Measurements from ENCODE around the gene ZEB1. TPM values are rescaled to one million over a fixed set of nuclear protein-coding genes. Genes with fewer than 3 reads are reported as not detected.

The ZEB1 gene
- total and polyA plus RNA-seq, 2 donors (not counting 1 experiment from before 2014, with no cell fraction given), result 73.7 to 221 TPM

DNA sequence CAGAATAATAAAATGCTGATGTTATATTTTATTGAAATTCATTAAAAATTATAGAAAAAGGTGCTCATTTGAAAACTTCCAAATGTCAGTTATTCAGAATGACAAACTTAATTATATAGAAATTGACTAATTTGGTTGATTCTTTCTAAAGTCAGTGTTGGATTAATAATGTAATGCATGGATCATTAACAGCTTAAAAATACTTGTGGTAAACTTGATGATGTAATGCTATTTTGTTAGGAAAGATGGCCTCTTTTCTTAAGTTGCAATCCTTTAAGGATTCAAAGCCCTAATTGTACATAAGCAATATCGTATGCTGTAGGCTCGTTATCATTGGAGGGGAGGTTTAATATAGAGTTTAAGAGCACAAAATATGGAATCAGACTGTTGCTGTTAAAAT is 141.2 kb downstream of the ZEB1 start:
- no peaks in the 10 kb centered on the region for H3K4me1 ChIP-seq (ENCODE audit: control insufficient read depth, extremely low read depth, insufficient read depth, low read length)
- H3K4me2 ChIP-seq (ENCODE audit: extremely low read depth, insufficient read depth, low read length), result no peak overlapping the region
- H2AFZ ChIP-seq (ENCODE audit: low read length), result no peak overlapping the region
- peaks cover 50% of the 10 kb centered on the region for H3K79me2 ChIP-seq (ENCODE audit: control insufficient read depth, insufficient read depth, low read length)
- peak in 1 of 2 donors; percentile 15 for DNase-seq (ENCODE audit: low read depth in 2 of 2)
- H3K9me3 ChIP-seq (ENCODE audit: control insufficient read depth, insufficient read depth, low read depth, low read length), result no peaks in the 10 kb centered on the region
- H3K36me3 ChIP-seq (ENCODE audit: control insufficient read depth, insufficient read depth, low read length), result no peaks in the 10 kb centered on the region
- no peaks in the 10 kb centered on the region for H3K27me3 ChIP-seq (ENCODE audit: control insufficient read depth, insufficient read depth, low read length)
- no peak overlapping the region for H3K4me3 ChIP-seq (replicated peaks in 1 of 4; ENCODE audit: control extremely low read depth in 1 of 4, insufficient read depth in 1 of 4, low read depth in 3 of 4, low read length in 4 of 4)
- H3K27ac ChIP-seq (ENCODE audit: insufficient read depth, low read length), result no peak overlapping the region
- no peak overlapping the region for H3K9ac ChIP-seq (ENCODE audit: insufficient read depth, low read length)
- TF ChIP-seq, protein P1, sequence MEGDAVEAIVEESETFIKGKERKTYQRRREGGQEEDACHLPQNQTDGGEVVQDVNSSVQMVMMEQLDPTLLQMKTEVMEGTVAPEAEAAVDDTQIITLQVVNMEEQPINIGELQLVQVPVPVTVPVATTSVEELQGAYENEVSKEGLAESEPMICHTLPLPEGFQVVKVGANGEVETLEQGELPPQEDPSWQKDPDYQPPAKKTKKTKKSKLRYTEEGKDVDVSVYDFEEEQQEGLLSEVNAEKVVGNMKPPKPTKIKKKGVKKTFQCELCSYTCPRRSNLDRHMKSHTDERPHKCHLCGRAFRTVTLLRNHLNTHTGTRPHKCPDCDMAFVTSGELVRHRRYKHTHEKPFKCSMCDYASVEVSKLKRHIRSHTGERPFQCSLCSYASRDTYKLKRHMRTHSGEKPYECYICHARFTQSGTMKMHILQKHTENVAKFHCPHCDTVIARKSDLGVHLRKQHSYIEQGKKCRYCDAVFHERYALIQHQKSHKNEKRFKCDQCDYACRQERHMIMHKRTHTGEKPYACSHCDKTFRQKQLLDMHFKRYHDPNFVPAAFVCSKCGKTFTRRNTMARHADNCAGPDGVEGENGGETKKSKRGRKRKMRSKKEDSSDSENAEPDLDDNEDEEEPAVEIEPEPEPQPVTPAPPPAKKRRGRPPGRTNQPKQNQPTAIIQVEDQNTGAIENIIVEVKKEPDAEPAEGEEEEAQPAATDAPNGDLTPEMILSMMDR (conservative IDR thresholded peaks at IDR 0.05 in 1 of 2, IDR thresholded peaks at IDR 0.05 in 1 of 2; ENCODE audit: low read depth in 1 of 2, low read length in 2 of 2), result no peak
- TF ChIP-seq EZH2 (IDR thresholded peaks at IDR 0.05; ENCODE audit: low read length, missing control alignments), result no peak
- H4K20me1 ChIP-seq (ENCODE audit: control insufficient read depth, extremely low read depth, insufficient read depth, low read length), result no peaks in the 10 kb centered on the region

DNA sequence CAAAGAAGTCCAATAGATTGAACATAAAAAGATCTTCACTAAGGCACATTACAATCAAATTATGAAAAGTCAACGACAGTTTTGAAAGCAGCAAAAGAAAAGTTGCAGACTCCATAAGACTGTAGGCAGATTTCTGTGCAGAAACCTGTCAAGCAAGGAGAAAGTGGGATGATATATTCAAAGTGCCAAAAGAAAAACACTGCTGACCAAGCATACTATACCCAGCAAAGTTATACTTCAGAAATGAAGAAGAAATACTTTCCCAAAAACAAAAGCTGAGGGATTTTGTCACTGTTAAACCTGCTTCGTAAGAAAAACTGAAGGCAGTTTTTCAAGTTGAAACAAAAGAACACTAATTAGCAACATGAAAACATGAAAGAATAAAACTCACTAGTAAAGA is 145.5 kb downstream of the ZEB1 start:
- Histone ChIP-seq H2AFZ (ENCODE audit: low read length) (no peak overlapping the region), H3K4me2 (ENCODE audit: extremely low read depth, insufficient read depth, low read length) (no peak overlapping the region), H3K9me3 (ENCODE audit: control insufficient read depth, insufficient read depth, low read depth, low read length) (no peaks in the 10 kb centered on the region), H3K27me3 (ENCODE audit: control insufficient read depth, insufficient read depth, low read length) (no peaks in the 10 kb centered on the region), H4K20me1 (ENCODE audit: control insufficient read depth, extremely low read depth, insufficient read depth, low read length) (no peaks in the 10 kb centered on the region), H3K4me3 (replicated peaks in 1 of 4; ENCODE audit: control extremely low read depth in 1 of 4, insufficient read depth in 1 of 4, low read depth in 3 of 4, low read length in 4 of 4) (no peak overlapping the region), H3K27ac (ENCODE audit: insufficient read depth, low read length) (no peak overlapping the region), H3K4me1 (ENCODE audit: control insufficient read depth, extremely low read depth, insufficient read depth, low read length) (no peaks in the 10 kb centered on the region), H3K9ac (ENCODE audit: insufficient read depth, low read length) (no peak overlapping the region), H3K36me3 (ENCODE audit: control insufficient read depth, insufficient read depth, low read length) (peaks cover 11% of the 10 kb centered on the region), H3K79me2 (ENCODE audit: control insufficient read depth, insufficient read depth, low read length) (peaks cover 23% of the 10 kb centered on the region)
- TF ChIP-seq, protein P1 (conservative IDR thresholded peaks at IDR 0.05 in 1 of 2, IDR thresholded peaks at IDR 0.05 in 1 of 2; ENCODE audit: low read depth in 1 of 2, low read length in 2 of 2), result no peak
- no peak for TF ChIP-seq EZH2 (IDR thresholded peaks at IDR 0.05; ENCODE audit: low read length, missing control alignments)
- no peak for DNase-seq (ENCODE audit: low read depth in 2 of 2)

DNA sequence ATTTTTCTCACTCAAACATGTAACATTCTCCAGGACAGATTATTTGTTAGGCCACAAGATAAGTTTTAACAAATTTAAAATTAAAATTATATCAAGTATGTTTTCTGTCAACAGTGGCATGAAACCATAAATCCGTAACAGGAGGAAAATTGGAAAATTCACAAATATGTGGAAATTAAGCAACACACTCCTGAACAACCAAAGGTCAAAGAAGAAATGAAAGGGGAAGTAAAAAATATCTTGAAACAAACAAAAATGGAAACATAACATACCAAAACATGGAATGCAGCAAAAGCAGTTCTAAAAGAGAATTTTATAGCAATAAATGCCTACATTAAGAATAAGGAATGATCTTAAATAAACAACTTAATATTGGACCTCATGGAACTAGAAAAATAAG is 147.3 kb downstream of the ZEB1 start:
- Histone ChIP-seq H3K9me3 (ENCODE audit: control insufficient read depth, insufficient read depth, low read depth, low read length) (no peaks in the 10 kb centered on the region), H4K20me1 (ENCODE audit: control insufficient read depth, extremely low read depth, insufficient read depth, low read length) (no peaks in the 10 kb centered on the region), H3K4me1 (ENCODE audit: control insufficient read depth, extremely low read depth, insufficient read depth, low read length) (no peaks in the 10 kb centered on the region), H3K27ac (ENCODE audit: insufficient read depth, low read length) (no peak overlapping the region), H3K36me3 (ENCODE audit: control insufficient read depth, insufficient read depth, low read length) (peaks cover 11% of the 10 kb centered on the region), H3K4me2 (ENCODE audit: extremely low read depth, insufficient read depth, low read length) (no peak overlapping the region), H3K4me3 (replicated peaks in 1 of 4; ENCODE audit: control extremely low read depth in 1 of 4, insufficient read depth in 1 of 4, low read depth in 3 of 4, low read length in 4 of 4) (no peak overlapping the region), H3K9ac (ENCODE audit: insufficient read depth, low read length) (no peak overlapping the region), H2AFZ (ENCODE audit: low read length) (no peak overlapping the region), H3K79me2 (ENCODE audit: control insufficient read depth, insufficient read depth, low read length) (peaks cover 16% of the 10 kb centered on the region), H3K27me3 (ENCODE audit: control insufficient read depth, insufficient read depth, low read length) (no peaks in the 10 kb centered on the region)
- TF ChIP-seq, protein P1 (conservative IDR thresholded peaks at IDR 0.05 in 1 of 2, IDR thresholded peaks at IDR 0.05 in 1 of 2; ENCODE audit: low read depth in 1 of 2, low read length in 2 of 2), result no peak
- no peak for TF ChIP-seq EZH2 (IDR thresholded peaks at IDR 0.05; ENCODE audit: low read length, missing control alignments)
- no peak for DNase-seq (ENCODE audit: low read depth in 2 of 2)

Measured in fibroblast of lung (primary cell).